22Rv1 (cell line): ENCODE data around the gene LMTK3.

Experiments
- H3K27ac ChIP-seq: fragments of 450-650 bp; 2 replicates; pipeline ENCODE4 v1.5.1; 2017
- ZFX ChIP-seq: fragments of 450-650 bp; IDR thresholded peaks from 2 replicates; pipeline ENCODE4 v1.6.1; 2017; ENCODE audit warnings: antibody characterized with exemption, borderline replicate concordance
- TF ChIP-seq, protein P1 (sequence below): fragments of 450-650 bp; IDR thresholded peaks from 2 replicates; pipeline ENCODE4 v1.5.1; 2017; ENCODE audit warnings: mild to moderate bottlenecking

Gene LMTK3

GRCh38 chr19:48502350-48503018, 9.2 kb downstream of the LMTK3 start:
- H3K27ac ChIP-seq, result peak overlapping the region; percentile 88
- TF ChIP-seq ZFX, result no peak
- TF ChIP-seq, protein P1, sequence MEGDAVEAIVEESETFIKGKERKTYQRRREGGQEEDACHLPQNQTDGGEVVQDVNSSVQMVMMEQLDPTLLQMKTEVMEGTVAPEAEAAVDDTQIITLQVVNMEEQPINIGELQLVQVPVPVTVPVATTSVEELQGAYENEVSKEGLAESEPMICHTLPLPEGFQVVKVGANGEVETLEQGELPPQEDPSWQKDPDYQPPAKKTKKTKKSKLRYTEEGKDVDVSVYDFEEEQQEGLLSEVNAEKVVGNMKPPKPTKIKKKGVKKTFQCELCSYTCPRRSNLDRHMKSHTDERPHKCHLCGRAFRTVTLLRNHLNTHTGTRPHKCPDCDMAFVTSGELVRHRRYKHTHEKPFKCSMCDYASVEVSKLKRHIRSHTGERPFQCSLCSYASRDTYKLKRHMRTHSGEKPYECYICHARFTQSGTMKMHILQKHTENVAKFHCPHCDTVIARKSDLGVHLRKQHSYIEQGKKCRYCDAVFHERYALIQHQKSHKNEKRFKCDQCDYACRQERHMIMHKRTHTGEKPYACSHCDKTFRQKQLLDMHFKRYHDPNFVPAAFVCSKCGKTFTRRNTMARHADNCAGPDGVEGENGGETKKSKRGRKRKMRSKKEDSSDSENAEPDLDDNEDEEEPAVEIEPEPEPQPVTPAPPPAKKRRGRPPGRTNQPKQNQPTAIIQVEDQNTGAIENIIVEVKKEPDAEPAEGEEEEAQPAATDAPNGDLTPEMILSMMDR, result no peak

GRCh38 chr19:48501494-48502349, 9.9 kb downstream of the LMTK3 start:
- peak overlapping the region; percentile 88 for H3K27ac ChIP-seq
- TF ChIP-seq, protein P1, result no peak
- TF ChIP-seq ZFX, result no peak

DNA sequence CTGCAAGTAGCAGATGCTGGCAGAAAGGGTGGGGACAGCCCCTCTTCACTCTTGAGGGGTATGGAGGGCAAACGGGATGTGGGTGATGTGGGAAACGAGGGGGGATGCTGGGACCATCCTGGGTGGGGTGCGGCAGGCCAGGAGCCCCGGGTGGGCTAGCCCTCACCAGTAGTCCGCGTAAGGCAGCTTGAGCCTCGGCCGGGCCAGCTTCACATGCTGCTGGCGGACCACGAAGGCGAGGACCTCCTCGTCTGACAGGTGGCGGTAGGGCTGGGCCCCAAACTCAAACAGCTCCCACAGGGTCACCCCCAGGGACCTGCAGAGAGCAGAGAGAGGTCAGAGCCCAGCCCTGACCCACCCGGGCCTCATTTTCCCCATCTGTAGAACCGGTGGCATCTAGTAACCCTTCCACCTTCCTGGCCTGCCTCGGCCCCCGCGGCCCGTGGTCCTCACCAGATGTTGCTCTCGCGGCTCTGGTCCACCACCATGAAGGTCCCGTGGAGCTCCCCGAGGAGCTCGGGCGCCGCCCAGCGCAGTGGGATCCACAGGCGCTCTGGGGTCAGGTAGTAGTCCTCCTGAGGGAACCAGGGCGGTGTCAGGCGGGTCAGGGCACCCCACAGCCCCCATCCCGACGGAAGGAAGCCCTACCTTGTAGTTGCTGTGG, 10.7 kb downstream of the LMTK3 start:
- no peak for TF ChIP-seq ZFX
- TF ChIP-seq, protein P1, result no peak
- peak overlapping the region; percentile 88 for H3K27ac ChIP-seq

- H3K27ac ChIP-seq, result no peak overlapping the region
- TF ChIP-seq, protein P1, result no peak
- no peak for TF ChIP-seq ZFX
Observed at GRCh38 chr19:48499316-48500090, 12.1 kb downstream of the LMTK3 start.

- H3K27ac ChIP-seq, result no peak overlapping the region
- no peak for TF ChIP-seq ZFX
- TF ChIP-seq, protein P1, result no peak
Observed at GRCh38 chr19:48498595-48499311, 12.9 kb downstream of the LMTK3 start.

DNA sequence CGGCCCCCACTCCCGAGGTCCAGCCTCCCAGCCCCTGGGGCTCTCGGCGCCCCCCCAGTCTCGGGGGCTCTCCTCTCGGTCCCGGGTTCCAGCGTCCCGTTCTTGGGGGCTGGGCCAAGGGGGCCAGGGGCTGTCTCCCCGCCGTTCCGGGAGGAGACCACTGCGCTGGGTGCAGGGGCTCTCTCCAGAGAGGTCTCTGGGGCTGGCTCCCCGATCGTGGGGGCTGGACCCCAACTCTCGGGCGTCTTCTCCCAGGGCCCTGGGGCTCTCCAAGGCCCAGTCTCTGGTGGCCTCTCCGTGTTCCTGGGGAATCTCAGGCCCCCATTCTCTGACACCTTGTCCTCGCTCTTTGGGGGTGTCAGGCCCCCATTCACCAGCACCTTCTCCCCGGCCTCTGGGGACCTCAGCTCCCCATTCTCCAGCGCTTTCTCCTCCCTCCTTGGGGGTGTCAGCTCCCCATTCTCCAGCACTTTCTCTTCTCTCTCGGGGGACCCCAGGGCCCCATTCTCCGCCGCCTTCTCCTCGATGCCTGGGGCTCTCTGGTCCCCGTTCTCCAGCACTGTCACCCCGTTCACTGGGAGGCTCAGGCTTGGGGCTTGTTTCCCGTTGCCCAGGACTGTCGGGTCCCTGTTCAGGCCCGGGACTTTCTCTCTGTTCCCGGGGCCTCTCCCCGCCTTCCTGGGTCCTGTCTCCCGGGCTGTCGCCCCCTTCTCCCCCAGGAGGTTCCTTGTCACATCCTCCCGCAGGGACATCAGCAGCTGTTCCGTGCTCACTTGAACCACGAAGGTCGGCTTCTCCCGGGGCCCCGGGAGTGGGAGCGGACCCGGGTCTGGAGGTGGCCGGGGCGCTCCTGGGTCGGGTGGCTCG, 13.7 kb downstream of the LMTK3 start:
- H3K27ac ChIP-seq, result no peak overlapping the region
- TF ChIP-seq, protein P1, result no peak
- no peak for TF ChIP-seq ZFX
